ENCODE data around the gene TMEM127. TPM values are rescaled to one million over a fixed set of nuclear protein-coding genes. Genes with fewer than 3 reads are reported as not detected.
"Not testable (repeated sequence)": the region's sequence is repeated elsewhere in the genome, so short reads cannot be mapped to it uniquely, and the experiment has no call there.

The TMEM127 gene, protein sequence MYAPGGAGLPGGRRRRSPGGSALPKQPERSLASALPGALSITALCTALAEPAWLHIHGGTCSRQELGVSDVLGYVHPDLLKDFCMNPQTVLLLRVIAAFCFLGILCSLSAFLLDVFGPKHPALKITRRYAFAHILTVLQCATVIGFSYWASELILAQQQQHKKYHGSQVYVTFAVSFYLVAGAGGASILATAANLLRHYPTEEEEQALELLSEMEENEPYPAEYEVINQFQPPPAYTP
- total RNA-seq (2014; rRNA removed; shearing (Covaris generic)) = 21.0 and 21.4 TPM in 2 replicates
- polyA plus RNA-seq (2014; cell fraction: nucleus; rRNA removed) = 8.0 and 14.5 TPM in 2 replicates

DNA sequence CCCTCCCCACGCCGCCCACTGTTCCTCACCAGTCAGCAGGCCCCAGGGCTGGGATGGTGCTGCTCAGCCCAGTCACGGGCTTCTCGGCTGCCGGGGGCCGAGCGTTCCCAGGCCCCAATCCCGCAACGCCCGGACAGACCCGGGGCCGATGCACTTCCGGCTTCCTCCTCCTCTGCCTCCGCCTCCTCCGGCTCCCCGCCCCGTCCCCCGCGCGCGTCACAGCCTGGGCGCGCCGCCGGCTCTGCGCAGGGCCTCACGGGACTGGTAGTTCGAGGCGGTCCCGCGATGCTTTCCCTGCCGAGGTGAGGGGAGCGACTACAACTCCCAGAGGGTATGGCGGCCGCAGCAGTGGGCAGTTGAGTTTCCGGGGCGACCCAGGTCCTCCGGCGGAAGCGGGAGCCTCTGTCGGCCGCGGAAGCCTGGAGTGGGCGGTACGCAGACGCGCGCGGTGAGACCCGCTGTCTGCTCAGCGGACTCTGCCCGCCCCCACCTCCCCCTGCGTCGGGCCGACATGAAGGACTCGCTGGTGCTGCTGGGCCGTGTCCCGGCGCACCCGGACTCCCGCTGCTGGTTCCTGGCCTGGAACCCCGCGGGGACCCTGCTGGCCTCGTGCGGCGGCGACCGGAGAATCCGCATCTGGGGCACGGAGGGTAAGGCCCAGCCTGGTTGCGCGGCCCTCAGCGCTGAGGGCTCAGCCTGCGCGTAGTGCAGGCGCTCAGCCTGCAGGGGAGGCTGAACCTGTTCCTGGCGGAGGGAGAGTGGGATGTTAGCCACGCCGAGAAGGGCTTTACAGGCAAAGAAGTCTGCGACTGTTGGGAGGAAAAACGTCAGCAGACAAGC lies at the start of gene TMEM127, which contains the start of gene CIAO1:
Gene TMEM127, minus strand, starts transcription at position 158 of the 840 bp plus-strand sequence. CDS start 616 bp downstream, outside the sequence.
Gene CIAO1, plus strand, starts transcription at position 386 of the 840 bp plus-strand sequence. Its CDS starts 126 bp downstream, at position 512.
- peak; percentile 98 for DNase-seq (ENCODE audit: extremely low read depth, low read depth)

DNA sequence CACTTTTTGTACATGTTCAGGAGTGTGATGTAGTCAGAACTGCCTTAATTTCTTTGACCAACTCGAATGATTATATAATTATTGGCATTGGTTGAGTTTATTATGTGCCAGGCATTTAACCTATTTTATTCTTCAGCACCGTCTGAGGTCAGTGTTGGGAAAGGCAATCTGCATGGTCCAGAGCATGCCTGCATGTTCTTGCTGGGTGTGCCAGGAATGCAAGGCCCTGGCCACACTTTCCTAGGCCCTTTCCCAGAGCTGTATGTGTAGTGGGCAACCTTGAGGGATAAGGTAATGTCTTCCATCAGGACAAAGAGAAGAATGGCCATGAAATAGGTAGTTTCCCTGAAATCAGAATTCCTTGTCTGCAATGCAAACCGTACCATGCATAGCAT lies 49.2 kb upstream of the TMEM127 start:
- DNase-seq (ENCODE audit: extremely low read depth, low read depth) = no peak

DNA sequence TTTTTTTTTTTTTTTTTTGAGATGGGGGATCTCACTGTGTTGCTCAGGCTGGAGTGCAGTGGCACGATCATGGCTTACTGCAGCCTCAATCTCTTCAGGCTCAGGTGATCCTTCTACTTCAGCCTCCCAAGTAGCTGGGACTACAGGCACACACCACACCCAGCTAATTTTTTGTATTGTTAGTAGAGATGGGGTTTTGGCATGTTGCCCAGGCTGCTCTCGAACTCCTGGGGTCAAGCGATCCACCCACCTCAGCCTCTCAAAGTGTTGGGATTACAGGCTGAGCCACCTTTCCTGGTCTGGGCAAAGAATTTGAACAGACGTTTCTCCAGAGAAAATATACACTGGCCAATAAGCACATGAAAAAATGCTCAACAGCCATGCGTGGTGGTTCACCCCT lies 42.5 kb upstream of the TMEM127 start:
- DNase-seq (ENCODE audit: extremely low read depth, low read depth) = no peak

DNA sequence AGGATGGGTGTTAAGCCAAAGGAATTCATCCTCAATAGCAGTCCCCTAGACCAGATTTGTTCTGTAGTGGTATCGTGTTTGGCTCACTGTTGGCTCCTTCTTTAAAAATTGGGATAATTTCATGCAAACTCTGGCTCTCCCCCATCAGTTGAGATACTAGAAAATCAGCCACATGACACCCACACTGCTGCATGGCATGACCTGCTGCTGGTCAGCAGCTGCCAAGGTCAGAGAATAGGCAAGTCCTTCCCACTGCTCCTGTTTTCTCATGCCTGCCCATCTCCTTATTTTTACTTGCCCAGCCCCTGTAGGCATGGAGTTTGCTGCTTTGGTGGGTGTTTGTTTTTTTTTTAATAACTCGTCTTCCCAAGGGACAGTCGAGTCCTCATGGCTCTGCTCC lies 40.6 kb upstream of the TMEM127 start:
- DNase-seq (ENCODE audit: extremely low read depth, low read depth) = no peak

DNA sequence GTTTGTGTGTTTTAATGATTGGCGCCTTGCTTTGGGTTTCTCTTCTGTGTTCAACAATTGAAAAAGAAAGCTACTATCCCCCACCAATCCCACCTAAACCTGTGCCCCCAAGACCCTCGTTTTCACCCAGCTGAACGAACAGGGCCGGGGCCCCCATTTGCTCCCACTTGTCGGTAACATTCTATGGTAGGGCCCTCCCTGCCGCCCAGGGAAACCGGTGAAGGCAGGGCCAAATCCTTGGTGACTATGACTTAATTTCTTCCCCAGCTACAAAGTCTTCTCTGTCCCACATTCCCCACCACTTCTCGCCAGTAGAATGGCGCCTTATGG lies 40.1 kb upstream of the TMEM127 start:
- no peak for DNase-seq (ENCODE audit: extremely low read depth, low read depth)

DNA sequence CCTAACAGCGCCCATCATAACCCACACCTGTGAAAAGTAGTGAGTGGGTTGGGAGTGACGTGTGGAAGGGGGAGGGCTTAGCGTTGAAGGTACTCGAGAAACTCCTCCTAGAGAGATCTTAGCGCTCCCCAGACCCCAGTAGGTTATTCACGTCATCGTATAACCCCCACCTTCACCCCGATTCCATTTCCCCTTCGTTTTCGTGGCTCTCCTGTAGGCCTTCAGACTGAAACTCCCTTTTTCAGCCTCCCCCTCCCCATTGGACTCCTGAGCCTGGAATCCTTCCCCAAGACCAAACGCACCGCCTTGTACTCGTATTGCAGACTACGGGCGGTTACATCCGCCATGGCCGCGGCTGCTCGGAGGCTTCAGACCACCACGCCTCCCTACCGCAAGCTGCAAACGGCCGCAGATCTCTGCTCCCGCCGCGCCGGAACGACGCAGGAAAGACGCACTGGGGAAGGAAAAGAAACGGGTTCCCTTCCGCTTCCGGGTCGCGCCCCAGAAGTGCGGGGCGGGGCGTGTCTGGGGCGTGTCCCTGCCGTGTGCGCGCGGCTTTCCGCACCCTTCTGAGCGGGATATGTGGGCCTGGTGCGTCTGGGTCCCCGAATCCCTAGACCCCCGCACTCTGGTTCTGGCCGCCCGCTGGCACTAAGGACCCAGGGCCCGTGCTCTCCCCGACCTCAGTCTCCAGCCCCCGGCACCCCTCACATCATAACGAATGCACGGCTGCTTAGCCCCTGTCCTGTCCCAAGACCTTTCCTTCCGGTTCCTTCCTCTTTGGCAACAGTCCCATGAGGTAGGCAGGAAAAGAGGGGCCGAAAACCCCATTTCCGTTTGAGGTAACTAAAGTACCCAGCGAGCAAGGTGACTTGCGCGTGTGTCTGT lies 39.5 kb upstream of the TMEM127 start, which contains the start of gene SNRNP200:
Gene SNRNP200, minus strand, starts transcription at position 456 of the 888 bp plus-strand sequence. Its CDS starts 109 bp downstream, at position 347.
- DNase-seq (ENCODE audit: extremely low read depth, low read depth) = peak; percentile 81

DNA sequence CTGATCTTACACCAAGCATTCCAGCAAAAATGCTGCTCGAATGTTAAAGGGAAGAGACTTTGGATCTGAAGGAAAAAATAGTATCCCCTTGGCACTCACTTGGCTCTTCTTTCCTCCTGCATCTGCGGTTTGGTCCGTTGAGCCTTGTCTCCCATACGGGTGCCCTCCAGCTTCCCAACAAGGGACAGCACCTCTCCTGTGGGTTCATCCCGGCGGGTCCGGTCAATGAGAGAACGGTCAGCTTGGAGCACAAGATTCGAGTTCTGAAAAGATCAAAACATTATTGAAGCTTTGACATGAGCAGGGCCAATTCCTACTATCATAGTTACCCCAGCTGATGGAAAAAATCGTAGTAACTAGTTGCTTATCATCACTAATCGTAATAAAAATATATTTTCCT lies 38.8 kb upstream of the TMEM127 start:
- no peak for DNase-seq (ENCODE audit: extremely low read depth, low read depth)

DNA sequence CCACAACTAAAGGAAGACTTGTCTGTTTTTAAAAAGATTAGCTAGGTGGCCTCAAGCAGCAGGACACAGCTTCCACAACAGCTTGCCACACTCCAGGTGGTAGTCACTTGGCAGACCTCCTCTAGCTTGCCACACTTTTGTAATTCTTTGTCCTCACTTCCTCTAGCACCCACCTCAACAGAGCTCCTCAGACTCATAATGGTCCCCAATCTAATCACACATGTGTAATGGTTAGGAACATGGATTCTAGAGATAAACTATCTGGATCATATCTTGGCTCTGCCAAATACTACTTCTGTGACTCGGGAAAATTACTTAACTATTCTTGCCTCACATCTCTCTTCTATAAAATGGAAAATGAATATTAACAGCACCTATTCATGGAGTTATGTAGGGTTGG lies 36.1 kb upstream of the TMEM127 start:
- no peak for DNase-seq (ENCODE audit: extremely low read depth, low read depth)

DNA sequence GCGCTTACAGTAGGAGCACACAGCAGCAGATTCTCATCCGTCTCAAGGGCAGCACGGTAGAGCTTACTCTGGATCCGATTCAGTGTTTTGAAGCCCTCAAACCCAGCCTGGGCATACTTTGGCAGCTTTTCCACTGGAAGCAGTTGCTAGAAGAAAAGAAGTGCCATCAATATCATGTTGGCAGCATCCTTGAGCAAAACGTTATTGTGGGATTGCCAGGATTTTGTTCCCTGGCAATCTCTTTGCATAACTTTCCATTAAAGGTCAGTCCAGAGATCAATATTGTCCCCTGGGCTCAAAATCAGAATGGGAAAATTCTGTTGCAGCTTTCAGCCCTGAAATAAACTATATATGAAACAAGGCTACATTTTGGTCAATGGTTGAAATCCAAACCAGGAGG lies 31.1 kb upstream of the TMEM127 start:
- DNase-seq (ENCODE audit: extremely low read depth, low read depth) = no peak

DNA sequence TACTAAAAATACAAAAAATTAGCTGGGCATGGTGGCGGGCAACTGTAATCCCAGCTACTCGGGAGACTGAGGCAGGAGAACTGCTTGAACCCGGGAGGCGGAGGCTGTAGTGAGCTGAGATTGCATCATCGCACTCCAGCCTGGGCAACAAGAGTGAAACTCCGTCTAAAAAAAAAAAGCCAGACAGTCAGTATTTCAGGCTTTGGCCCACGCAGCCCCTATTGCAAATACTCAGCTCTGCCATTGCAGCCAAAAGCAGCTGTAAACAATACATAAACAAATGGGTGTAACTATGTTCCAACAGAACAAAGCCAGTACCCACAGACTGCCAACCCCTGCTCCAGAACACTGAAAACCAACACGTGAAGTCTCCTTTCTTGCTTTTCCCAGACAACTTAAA lies 28.5 kb upstream of the TMEM127 start:
- not testable (repeated sequence) for DNase-seq (ENCODE audit: extremely low read depth, low read depth)

DNA sequence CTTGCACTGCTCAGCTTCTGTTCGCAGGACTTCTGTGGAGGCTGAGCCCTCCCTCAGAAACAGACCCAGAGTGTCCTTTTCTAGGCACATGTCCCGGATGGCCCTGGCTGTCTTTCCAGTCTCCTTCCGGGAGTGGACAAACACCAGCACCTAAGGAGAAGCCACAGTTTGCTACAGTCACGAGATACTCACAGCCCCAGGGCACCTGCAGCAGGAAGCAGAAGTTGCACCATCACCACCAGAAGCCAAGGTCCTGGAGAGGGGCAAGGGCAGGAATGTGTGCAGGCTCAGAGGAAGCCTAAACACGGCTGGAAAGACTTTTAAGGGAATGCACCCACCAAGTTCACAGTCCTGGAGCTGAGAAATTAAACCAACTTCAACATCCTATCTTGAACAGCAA lies 26.0 kb upstream of the TMEM127 start:
- DNase-seq (ENCODE audit: extremely low read depth, low read depth) = no peak

DNA sequence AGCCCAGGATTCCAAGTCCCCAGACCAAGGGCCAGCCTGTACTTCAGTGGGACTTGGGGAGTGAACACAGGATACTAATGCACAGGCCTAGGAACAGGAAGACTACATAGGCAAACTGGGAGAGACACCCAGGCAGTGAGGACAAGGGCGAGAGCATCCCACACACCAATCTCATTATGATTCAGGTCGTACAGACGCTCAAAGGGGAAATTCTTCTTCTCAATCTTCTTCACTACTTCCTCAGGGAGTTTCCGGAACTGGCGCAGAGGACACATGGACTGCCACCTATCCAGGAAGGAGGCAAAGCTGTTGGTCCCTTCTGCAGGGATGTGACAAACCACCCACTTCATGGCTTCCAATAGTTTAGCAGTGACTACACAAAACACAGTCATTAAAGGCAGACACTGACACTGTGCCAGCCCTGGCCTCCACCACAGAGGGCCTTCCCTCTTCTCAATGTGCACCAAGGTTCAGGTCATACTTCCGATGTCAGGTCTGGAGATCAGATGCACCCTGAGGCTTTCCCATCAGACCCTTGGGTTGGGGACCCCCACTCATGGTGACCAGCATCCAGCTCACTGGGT lies 21.6 kb upstream of the TMEM127 start:
- DNase-seq (ENCODE audit: extremely low read depth, low read depth) = no peak

DNA sequence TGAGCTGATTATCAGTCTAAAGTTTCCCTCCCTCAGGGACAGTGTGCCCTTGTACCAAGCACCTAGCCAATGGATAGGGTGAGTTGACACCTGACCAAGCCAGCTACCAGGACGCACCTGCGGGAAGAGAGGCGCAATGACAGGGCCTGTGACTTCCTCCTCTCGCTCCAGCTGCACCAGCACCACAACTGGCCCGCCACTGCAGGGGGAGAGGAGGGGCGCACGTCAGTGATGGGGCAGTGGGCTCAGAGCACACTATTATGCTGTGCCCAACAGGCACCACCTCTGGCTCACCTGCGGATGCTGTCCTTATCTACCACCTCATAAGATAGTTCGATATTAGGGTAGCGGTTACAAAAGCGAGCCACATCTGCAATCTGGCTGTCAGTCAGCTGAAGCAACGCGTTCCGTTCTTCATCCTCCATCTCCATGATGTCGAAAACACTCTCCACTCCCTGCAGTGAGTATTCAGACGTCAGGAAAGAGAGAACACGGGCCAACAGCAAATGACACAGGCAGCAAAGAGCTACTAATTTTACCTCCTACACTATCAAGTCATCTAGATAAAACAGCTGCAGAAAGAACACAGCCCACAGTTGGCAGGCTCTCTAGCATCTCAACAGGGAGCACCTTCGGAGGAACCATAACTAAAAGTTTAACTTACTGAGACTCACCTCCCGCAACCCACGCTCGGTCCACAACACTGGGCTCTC lies 11.1 kb upstream of the TMEM127 start:
- DNase-seq (ENCODE audit: extremely low read depth, low read depth) = no peak

DNA sequence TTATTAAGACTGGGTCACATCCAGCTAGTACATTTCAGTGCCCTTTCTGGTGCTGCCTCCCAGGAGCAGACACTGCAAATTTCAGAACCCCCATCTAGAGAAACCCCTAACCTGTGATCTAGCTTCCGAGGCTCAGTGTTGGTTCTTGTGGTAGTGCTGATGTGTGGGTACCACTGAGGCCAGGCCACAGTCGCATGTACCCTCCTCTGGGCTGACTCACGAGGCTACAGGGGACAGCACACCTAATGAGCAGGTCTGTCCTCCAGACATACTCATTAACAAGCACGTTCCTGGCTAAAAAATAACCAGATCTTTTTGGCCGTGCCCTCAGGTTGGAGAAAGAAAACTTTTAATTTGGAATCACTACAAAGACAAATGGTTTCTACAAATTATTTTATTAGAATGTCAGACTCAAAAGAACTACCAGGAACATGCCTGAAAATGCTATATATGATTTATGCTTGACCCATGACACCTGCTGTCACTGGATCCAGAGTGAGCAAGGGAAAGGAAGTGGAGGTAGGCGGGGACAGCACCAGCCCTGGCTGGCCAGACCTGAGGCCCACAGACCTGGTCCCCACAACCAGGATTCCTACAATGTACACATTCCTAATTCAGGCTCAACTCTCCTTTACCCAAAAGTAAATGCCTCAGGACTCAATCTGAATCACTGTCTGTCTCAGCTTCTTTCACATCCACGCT lies 8.7 kb upstream of the TMEM127 start:
- no peak for DNase-seq (ENCODE audit: extremely low read depth, low read depth)

DNA sequence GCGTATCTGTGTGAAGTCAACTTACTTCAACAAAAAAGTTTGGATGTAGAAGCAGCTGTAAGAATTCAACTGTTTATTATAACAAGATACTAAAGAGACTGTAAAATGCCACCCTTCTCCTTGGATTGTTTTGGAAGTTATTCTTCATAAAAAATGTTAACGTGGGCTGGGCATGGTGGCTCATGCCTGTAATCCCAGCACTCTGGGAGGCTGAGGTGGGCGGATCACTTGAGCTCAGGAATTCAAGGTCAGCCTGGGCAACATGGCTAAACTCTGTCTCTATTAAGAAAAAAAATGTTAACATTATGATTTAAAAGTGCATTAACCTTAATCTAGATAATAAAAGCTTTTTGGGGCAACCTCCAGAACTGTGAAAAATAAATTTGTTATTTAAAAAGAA lies 8.0 kb upstream of the TMEM127 start:
- DNase-seq (ENCODE audit: extremely low read depth, low read depth) = no peak

DNA sequence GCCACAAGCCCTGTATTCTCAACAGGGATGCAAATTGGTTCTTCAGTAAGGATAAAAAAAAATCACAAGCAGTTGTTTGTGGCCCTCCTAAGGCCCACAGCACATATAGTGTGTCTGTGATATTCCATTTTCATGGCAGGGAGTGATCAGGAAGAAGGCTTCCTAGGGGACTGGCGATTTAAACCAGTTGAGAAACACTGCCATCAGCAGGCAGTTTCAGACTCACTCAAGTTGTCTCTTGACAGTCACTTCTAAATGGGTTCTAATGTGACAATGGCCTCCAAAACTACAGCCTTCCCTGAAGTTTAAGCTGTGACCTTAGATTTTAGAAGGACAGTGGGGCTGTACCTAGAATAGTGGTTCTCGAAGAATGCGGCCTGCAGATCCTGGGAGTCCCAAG lies 6.2 kb upstream of the TMEM127 start:
- DNase-seq (ENCODE audit: extremely low read depth, low read depth) = no peak

DNA sequence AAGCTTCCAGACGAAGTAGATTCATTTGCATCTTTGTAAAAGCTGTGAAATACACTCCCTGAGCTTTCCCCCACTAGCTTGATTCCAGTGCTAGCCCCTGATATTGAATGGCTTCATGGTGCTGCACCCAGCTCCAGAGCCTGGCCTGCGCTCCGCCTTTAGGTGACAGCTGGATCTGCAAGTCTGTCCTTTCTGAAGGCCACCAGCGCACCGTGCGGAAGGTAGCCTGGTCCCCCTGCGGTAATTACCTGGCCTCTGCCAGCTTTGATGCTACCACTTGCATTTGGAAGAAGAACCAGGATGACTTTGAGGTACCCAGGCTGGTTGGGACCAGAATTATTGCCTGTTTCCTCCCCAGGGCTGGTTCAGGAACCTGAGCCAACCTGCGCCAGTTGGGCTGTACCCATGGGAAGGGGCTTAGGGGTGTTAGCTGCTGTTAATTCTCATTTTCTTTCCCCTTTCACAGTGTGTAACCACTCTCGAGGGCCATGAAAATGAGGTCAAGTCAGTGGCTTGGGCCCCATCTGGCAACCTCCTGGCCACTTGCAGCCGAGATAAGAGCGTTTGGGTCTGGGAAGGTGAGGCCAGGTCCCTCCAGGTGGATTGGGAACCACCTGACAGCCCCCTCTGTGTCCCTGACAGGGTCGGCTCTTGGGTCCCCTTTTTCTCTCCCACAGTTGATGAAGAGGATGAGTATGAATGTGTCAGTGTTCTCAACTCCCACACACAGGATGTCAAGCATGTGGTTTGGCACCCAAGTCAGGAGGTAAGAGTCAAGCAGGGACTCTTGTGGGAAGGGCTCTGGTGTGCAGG lies 1.6 kb upstream of the TMEM127 start:
- DNase-seq (ENCODE audit: extremely low read depth, low read depth) = no peak

DNA sequence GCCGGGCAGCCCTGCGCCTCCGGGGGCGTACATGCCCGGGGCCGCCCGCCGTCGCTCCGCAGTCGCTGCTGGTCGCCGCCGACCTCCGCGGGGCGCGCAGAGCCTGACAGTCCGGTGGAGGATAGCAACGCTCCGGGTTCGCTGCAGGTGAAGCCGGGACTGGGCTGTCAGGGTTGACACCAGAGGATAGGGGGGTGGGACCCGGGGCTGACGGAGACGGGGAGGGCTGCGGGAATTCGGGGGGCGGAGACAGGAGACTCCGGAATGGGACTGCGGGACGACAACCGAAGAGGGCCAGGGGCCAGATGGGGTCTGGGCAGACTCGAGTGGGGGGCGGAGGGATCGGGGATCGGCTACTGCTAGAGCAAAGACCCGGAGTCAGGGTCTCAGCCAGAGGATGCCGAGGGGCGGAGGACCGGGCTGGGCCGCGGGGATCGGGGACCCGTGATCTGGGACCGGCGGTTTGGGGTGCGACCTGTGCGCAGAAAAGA lies 403 bp downstream of the TMEM127 start:
- no peak for DNase-seq (ENCODE audit: extremely low read depth, low read depth)
